ENCODE data around the gene SOCS2. TPM values are rescaled to one million over a fixed set of nuclear protein-coding genes. Genes with fewer than 3 reads are reported as not detected.

SOCS2 gene
- total and polyA plus RNA-seq, 2 donors (not counting 3 experiments of a cell fraction or from before 2014, with no cell fraction given): 2.4 to 5.6 TPM

DNA sequence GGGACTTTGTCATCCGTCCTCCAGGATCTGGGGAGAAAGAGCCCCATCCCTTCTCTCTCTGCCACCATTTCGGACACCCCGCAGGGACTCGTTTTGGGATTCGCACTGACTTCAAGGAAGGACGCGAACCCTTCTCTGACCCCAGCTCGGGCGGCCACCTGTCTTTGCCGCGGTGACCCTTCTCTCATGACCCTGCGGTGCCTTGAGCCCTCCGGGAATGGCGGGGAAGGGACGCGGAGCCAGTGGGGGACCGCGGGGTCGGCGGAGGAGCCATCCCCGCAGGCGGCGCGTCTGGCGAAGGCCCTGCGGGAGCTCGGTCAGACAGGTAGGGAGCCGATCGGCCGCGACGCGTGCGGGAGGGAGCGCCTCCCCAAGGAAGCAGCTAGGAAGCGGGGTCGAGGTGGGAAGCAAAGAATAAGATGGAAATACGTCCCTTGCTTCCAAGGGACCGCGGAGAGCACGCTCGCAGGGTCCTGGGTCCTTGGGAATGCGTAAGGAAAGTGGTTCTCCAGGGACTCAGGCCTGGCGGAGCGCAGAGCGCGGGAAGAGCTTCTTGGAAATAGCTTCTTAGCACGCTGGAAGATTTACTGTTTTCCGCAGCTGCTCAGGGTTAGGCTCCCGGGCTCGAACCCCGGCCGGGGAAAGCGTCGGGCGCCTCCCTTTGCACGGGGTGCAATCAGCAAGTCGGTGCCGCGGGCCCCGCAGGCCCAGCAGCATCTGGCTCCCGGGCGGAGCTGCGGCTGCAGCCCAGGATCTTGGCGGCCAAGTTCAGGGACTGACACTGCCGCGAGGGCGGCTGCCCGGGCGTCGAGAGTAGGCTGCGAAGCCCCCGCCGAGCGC lies 457 bp downstream of the SOCS2 start:
- H3K27ac ChIP-seq (ENCODE audit: insufficient read depth, low read depth, low read length): no peak overlapping the region
- intact Hi-C loops (cut with micrococcal nuclease): loop anchor here (2.0 to 5.0 kb wide), 2 partner anchors 52 to 264 kb away; no protein-coding TSS in a partner anchor
- TF ChIP-seq FOS (IDR thresholded peaks at IDR 0.05; ENCODE audit: borderline replicate concordance, insufficient read depth, low read length) (no peak), EZH2 (IDR thresholded peaks at IDR 0.05; ENCODE audit: borderline replicate concordance, low read depth, low read length, severe bottlenecking) (peak; percentile 92), POLR2AphosphoS5 (IDR thresholded peaks at IDR 0.05; ENCODE audit: insufficient read depth, low read depth, low read length) (no peak), JUN (IDR thresholded peaks at IDR 0.05; ENCODE audit: borderline replicate concordance, insufficient read depth, insufficient read length, low read depth) (no peak), POLR2A (IDR thresholded peaks at IDR 0.05; ENCODE audit: low read depth, low read length) (no peak)
- peak overlapping the region; percentile 60 for H3K4me2 ChIP-seq (ENCODE audit: insufficient read depth, low read length)
- no peak overlapping the region for H3K9ac ChIP-seq (replicated peaks; ENCODE audit: extremely low read depth, insufficient read depth, low read length)
- H3K9me1 ChIP-seq (replicated peaks; ENCODE audit: control insufficient read depth, extremely low read depth, insufficient read depth, low read length): no peaks in the 10 kb centered on the region
- no peaks in the 10 kb centered on the region for H3K36me3 ChIP-seq (ENCODE audit: control insufficient read depth in 2 of 2, extremely low read depth in 1 of 2, insufficient read depth in 2 of 2, low read length in 2 of 2)
- peak; percentile 33 for FAIRE-seq
- no peaks in the 10 kb centered on the region for H3K9me3 ChIP-seq (replicated peaks; ENCODE audit: control insufficient read depth, insufficient read depth, low read length)
- no peaks in the 10 kb centered on the region for H4K20me1 ChIP-seq (replicated peaks; ENCODE audit: control insufficient read depth, extremely low read depth, insufficient read depth, low read length)
- no peaks in the 10 kb centered on the region for H3K79me2 ChIP-seq (ENCODE audit: control insufficient read depth, insufficient read depth, low read length)
- peaks cover 32 to 35% of the 10 kb centered on the region in 2 experiments for H3K27me3 ChIP-seq (ENCODE audit: control insufficient read depth in 2 of 2, insufficient read depth in 2 of 2, low read length in 2 of 2)
- CTCF ChIA-PET: interaction anchor here (0.9 to 11.2 kb wide), 8 partner anchors 9 to 529 kb away, joined by 3 to 366 read pairs (median 5); no protein-coding TSS in a partner anchor
- peak; percentile 36 for DNase-seq (ENCODE audit: low read depth, low spot score)
- peaks cover 24% of the 10 kb centered on the region for H3K4me1 ChIP-seq (ENCODE audit: control insufficient read depth, extremely low read depth, insufficient read depth, low read length)
- H3K4me3 ChIP-seq (replicated peaks in 1 of 3; ENCODE audit: insufficient read depth in 1 of 3, low read depth in 1 of 3, low read length in 3 of 3): peak overlapping the region in 2 of 3 experiments; percentile 39 to 68
- POLR2A ChIA-PET: interaction anchor here (0.6 to 1.0 kb wide), 3 partner anchors 14 to 407 kb away, joined by 3 to 7 read pairs (median 6); no protein-coding TSS in a partner anchor
- peak overlapping the region; percentile 45 for H2AFZ ChIP-seq (ENCODE audit: low read depth, low read length)
- BruUV-seq (replicated peaks): no TSS peak
- dilution Hi-C loops (cut with MboI; ENCODE audit: extremely low pct_ligation_motif_present, low sequenced_read_pairs): no loop called here

Data from endothelial cell of umbilical vein (primary cell).